ENCODE results near the gene AADACL3. TPM values are rescaled to one million over a fixed set of nuclear protein-coding genes. Genes with fewer than 3 reads are reported as not detected.

The AADACL3 gene
- total RNA-seq, 1 donor from 2014 or later = not detected

DNA sequence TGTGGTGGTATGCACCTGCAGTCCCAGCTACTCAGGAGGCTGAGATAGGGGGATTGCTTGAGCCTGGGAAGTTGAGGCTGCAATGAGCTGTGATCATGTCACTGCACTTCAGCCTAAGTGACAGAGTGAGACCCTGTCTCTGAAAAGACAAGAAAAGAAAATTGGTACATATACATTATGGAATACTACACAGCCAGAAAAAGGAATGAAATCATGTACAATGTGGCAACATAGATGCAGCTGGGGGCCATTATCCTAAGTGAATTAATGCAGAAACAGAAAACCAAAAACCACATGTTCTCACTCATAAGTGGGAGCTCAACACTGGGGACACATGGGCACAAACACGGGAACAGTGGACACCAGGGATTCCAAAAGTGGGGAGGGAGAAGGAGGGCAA, 23.0 kb downstream of the AADACL3 start:
- Histone ChIP-seq H3K4me3 (ENCODE audit: low read depth, low read length) (no peak overlapping the region), H3K36me3 (ENCODE audit: control insufficient read depth, insufficient read depth, low read length) (no peaks in the 10 kb centered on the region), H3K27me3 (ENCODE audit: control insufficient read depth, insufficient read depth, low read length) (no peaks in the 10 kb centered on the region)
- TF ChIP-seq, protein P1, sequence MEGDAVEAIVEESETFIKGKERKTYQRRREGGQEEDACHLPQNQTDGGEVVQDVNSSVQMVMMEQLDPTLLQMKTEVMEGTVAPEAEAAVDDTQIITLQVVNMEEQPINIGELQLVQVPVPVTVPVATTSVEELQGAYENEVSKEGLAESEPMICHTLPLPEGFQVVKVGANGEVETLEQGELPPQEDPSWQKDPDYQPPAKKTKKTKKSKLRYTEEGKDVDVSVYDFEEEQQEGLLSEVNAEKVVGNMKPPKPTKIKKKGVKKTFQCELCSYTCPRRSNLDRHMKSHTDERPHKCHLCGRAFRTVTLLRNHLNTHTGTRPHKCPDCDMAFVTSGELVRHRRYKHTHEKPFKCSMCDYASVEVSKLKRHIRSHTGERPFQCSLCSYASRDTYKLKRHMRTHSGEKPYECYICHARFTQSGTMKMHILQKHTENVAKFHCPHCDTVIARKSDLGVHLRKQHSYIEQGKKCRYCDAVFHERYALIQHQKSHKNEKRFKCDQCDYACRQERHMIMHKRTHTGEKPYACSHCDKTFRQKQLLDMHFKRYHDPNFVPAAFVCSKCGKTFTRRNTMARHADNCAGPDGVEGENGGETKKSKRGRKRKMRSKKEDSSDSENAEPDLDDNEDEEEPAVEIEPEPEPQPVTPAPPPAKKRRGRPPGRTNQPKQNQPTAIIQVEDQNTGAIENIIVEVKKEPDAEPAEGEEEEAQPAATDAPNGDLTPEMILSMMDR (IDR thresholded peaks at IDR 0.05; ENCODE audit: insufficient read depth, low read length, severe bottlenecking) = no peak
- FAIRE-seq = no peak
- no peak for DNase-seq (ENCODE audit: low read depth)

DNA sequence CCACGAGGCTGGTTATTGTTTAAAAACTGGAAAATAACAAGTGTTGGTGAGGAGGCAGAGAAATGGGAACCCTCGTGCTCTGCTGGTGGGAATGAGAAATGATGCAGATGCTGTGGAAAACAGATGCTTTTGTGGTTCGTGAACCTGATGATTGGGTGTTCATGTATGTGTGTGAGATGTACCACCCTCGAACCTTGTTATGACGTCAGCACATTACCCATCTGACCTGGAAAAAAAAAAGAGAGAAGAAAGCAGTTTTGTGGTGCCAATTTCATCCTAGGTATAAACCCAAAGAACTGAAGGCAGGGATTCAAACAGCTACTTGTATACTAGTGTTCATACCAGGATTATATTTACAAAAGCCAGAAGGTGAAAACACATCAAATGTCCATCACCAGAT, 23.7 kb downstream of the AADACL3 start:
- TF ChIP-seq, protein P1 (IDR thresholded peaks at IDR 0.05; ENCODE audit: insufficient read depth, low read length, severe bottlenecking) = no peak
- Histone ChIP-seq H3K4me3 (ENCODE audit: low read depth, low read length) (no peak overlapping the region), H3K27me3 (ENCODE audit: control insufficient read depth, insufficient read depth, low read length) (no peaks in the 10 kb centered on the region), H3K36me3 (ENCODE audit: control insufficient read depth, insufficient read depth, low read length) (no peaks in the 10 kb centered on the region)
- FAIRE-seq (no peak), DNase-seq (ENCODE audit: low read depth) (no peak)

DNA sequence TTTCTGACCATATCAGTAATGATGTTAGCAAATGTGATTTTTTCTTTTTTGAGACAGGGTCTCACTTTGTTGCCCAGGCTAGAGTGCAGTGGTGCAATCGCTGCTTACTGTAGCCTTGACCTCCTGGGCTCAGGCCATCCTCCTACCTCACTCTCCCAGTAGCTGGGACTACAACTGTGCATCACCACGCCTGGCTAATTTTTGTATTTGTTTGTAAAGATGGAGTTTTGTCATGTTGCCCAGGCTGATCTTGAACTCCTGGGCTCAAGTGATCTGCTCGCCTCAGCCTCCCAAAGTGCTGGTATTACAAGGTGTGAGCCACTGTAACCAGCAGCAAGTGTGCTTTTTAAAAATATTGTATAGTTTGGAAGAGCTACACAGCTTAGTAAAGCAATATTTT, 26.0 kb downstream of the AADACL3 start:
- no peaks in the 10 kb centered on the region for H3K27me3 ChIP-seq (ENCODE audit: control insufficient read depth, insufficient read depth, low read length)
- TF ChIP-seq, protein P1 (IDR thresholded peaks at IDR 0.05; ENCODE audit: insufficient read depth, low read length, severe bottlenecking) = no peak
- no peak for FAIRE-seq
- H3K36me3 ChIP-seq (ENCODE audit: control insufficient read depth, insufficient read depth, low read length) = no peaks in the 10 kb centered on the region
- no peak for DNase-seq (ENCODE audit: low read depth)
- H3K4me3 ChIP-seq (ENCODE audit: low read depth, low read length) = no peak overlapping the region

DNA sequence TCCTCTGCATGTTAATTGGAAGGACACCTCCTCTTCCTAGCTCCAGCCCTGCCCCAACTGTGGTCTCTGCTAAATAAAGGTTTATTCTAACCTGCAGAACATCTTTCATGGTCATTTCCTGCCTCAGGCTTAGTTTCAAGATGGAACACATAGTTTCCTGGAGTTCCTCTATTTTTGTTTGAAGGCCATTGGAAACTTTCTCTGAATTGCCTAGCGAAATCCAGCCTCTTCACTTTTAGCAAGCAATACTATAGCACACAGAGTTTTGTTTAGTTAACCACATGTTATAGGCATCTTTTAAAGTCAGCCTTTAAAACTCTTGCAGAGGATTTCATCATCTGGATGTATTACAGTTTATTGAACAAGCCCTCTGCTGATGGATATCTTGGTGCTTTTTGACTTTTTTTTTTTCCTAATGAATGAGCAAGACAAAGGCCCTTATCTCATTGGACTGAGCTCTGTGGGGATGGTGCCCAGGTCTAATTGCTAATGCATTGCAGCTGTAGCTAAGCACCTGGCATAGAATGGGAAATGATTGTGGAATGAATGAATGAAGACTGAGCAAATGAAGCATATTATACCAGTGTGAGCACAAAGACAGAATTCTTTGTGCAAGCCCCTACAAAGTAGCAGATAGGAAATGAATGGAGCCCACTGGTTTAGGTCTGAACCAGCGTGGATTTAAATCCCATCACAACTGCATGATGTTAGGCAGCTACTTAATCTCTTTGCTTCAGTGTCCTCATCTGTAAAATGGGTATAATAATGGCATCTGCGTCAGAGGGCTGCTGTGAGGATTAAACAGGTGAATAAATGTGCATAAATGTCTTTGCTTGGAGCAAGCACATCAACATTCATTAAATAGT, 29.4 kb downstream of the AADACL3 start:
- TF ChIP-seq, protein P1 (IDR thresholded peaks at IDR 0.05; ENCODE audit: insufficient read depth, low read length, severe bottlenecking) = no peak
- DNase-seq (ENCODE audit: low read depth) (no peak), FAIRE-seq (no peak)
- no peaks in the 10 kb centered on the region for H3K27me3 ChIP-seq (ENCODE audit: control insufficient read depth, insufficient read depth, low read length)
- no peak overlapping the region for H3K4me3 ChIP-seq (ENCODE audit: low read depth, low read length)
- no peaks in the 10 kb centered on the region for H3K36me3 ChIP-seq (ENCODE audit: control insufficient read depth, insufficient read depth, low read length)

DNA sequence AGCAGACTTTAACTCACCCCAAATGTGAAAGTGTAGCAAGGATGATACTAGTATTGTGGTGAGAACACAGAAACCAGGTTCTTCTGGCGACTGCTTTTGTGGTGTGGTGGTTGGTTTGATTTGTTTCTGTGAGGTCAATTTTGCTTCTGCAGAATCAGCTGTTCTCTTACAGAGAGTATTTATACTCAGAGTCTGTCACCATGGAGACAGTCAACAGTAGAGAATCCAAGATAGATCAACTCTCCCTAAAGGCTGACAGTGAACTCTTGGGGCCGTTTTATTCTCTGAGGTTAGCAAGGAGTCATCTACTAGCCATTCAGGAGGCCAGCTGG, 30.0 kb downstream of the AADACL3 start, which contains the start of gene CFAP107:
TSS of gene CFAP107 (plus strand) at position 209 of the 332 bp plus-strand sequence. CDS start 231 bp downstream, outside the sequence.
- H3K36me3 ChIP-seq (ENCODE audit: control insufficient read depth, insufficient read depth, low read length) = no peaks in the 10 kb centered on the region
- TF ChIP-seq, protein P1 (IDR thresholded peaks at IDR 0.05; ENCODE audit: insufficient read depth, low read length, severe bottlenecking) = no peak
- FAIRE-seq (no peak), DNase-seq (ENCODE audit: low read depth) (no peak)
- H3K4me3 ChIP-seq (ENCODE audit: low read depth, low read length) = no peak within 1 kb of the TSS
- no peaks in the 10 kb centered on the region for H3K27me3 ChIP-seq (ENCODE audit: control insufficient read depth, insufficient read depth, low read length)

Measured in bronchial epithelial cell (primary cell).